Fibroblast of mammary gland (primary cell): ENCODE measurements around the gene SLC22A2.

Experiments
- DNase-seq: peaks from one replicate; pipeline ENCODE4 v3.0.0-alpha.2; 2010; ENCODE audit warnings: low read depth
- H3K4me3 ChIP-seq: 2 replicates; pipeline ENCODE4 v1.5.1; 2011; ENCODE audit warnings: low read depth, mild to moderate bottlenecking, low read length, moderate library complexity; ENCODE audit not compliant: control insufficient read depth
- TF ChIP-seq, protein P1 (sequence below): conservative IDR thresholded peaks from 2 replicates; pipeline ENCODE4 v1.5.1; 2011; ENCODE audit warnings: low read depth, low read length, inconsistent platforms; ENCODE audit not compliant: control insufficient read depth, insufficient read depth

SLC22A2 gene

DNA sequence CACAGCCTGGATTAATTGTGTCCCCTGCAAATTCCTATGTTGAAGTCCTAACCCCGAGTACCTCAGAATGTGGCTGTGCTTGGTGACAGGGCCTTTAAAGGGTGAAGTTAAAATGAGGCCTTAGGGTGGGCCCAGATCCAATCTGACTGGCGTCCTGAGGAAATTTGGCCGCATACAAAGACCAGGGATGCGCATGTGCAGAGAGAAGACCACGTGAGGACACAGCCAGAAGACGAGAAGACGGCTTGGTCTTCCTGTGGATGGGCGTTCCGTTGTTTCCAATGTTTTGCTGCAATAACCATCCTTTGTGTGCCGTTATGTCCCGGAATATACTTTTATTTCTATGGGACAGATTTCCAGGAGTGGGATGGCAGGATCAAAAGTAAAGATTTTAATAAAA lies 40.9 kb upstream of the SLC22A2 start:
- TF ChIP-seq, protein P1, sequence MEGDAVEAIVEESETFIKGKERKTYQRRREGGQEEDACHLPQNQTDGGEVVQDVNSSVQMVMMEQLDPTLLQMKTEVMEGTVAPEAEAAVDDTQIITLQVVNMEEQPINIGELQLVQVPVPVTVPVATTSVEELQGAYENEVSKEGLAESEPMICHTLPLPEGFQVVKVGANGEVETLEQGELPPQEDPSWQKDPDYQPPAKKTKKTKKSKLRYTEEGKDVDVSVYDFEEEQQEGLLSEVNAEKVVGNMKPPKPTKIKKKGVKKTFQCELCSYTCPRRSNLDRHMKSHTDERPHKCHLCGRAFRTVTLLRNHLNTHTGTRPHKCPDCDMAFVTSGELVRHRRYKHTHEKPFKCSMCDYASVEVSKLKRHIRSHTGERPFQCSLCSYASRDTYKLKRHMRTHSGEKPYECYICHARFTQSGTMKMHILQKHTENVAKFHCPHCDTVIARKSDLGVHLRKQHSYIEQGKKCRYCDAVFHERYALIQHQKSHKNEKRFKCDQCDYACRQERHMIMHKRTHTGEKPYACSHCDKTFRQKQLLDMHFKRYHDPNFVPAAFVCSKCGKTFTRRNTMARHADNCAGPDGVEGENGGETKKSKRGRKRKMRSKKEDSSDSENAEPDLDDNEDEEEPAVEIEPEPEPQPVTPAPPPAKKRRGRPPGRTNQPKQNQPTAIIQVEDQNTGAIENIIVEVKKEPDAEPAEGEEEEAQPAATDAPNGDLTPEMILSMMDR, result no peak
- DNase-seq, result no peak
- H3K4me3 ChIP-seq, result no peak overlapping the region

GRCh38 chr6:160298121-160298520 lies 39.5 kb upstream of the SLC22A2 start:
- no peak for DNase-seq
- no peak overlapping the region for H3K4me3 ChIP-seq
- TF ChIP-seq, protein P1, result no peak

GRCh38 chr6:160297310-160297709 lies 38.7 kb upstream of the SLC22A2 start:
- no peak for DNase-seq
- no peak overlapping the region for H3K4me3 ChIP-seq
- TF ChIP-seq, protein P1, result no peak

- DNase-seq, result no peak
- TF ChIP-seq, protein P1, result no peak
- H3K4me3 ChIP-seq, result no peak overlapping the region
Observed at GRCh38 chr6:160293844-160294243, 35.2 kb upstream of the SLC22A2 start.

DNA sequence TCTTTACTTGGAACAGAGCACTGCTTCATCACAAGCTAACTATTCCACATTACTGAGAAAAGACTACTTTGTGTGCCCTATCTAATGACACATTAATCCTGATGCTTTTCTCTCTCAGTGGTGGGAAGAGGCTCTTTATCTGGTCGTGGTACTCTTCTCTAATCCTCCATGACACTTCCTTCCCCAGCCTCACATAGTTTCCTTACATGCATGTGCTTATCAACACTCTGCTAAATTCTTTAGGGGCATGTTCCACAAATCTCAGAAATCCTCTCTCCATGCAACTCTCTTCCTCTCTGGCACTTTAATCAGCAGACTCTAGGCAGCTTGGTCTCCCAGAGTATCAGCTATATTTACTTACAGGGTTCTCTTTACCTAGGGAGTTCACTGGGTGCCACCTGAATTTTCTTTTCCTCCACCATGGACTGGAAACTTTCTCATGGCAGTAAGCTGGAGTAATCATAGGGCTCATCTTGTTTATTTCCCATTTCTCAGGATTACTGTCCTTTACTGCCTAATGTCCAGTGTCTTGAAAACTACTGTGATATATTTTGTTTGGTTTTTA lies 27.0 kb upstream of the SLC22A2 start:
- DNase-seq, result no peak
- TF ChIP-seq, protein P1, result no peak
- no peak overlapping the region for H3K4me3 ChIP-seq

- TF ChIP-seq, protein P1, result no peak
- no peak overlapping the region for H3K4me3 ChIP-seq
Observed at GRCh38 chr6:160284575-160284974, 26.0 kb upstream of the SLC22A2 start.

GRCh38 chr6:160282444-160282843 lies 23.8 kb upstream of the SLC22A2 start:
- DNase-seq, result no peak
- TF ChIP-seq, protein P1, result no peak
- no peak overlapping the region for H3K4me3 ChIP-seq

More at GRCh38 chr6:160284575-160284974, 26.0 kb upstream of the SLC22A2 start:
- no peak for DNase-seq
